K562 (cell line): ENCODE results near the gene GNG14. TPM values are rescaled to one million over a fixed set of nuclear protein-coding genes. Genes with fewer than 3 reads are reported as not detected.

Source experiments
- CREB1 ChIP-seq, 2 experiments: sonication (generic) in 1 of 2; formaldehyde crosslinking in 1 of 2; IDR thresholded peaks; 2 replicates each; pipeline versions ENCODE4 v1.6.1 to v1.8.0; 2012 to 2022; ENCODE audit warnings: inconsistent platforms in 1 of 2, mild to moderate bottlenecking in 1 of 2, missing genetic modification reagents in 1 of 2, moderate library complexity in 1 of 2
- ETV6 ChIP-seq, 3 experiments: fragments of 150-350 bp in 1 of 3; sonication (generic) in 1 of 3; formaldehyde crosslinking in 1 of 3; IDR thresholded peaks; 2 replicates each; pipeline versions ENCODE4 v1.6.1 to v1.8.0; 2014 to 2022; ENCODE audit warnings: borderline replicate concordance in 2 of 3, low read depth in 2 of 3, antibody characterized with exemption in 1 of 3, low read length in 1 of 3, mild to moderate bottlenecking in 1 of 3, missing genetic modification reagents in 1 of 3
- HOXB6 ChIP-seq: fragments of 250-450 bp; sonication (Bioruptor Pico); IDR thresholded peaks from 2 replicates; pipeline ENCODE4 v1.5.1; 2022; ENCODE audit warnings: mild to moderate bottlenecking, borderline replicate concordance
- ILK ChIP-seq: fragments of 450-650 bp; IDR thresholded peaks from 2 replicates; pipeline ENCODE4 v1.6.1; 2016; ENCODE audit warnings: missing genetic modification characterization, low read depth, mild to moderate bottlenecking, missing compliant biosample characterization, moderate library complexity, borderline replicate concordance
- KDM1A ChIP-seq, 2 experiments: fragments of 450-650 bp; IDR thresholded peaks; 2 replicates each; pipeline ENCODE4 v1.6.1; 2016; ENCODE audit warnings: mild to moderate bottlenecking in 2 of 2
- LCOR ChIP-seq: sonication (generic); formaldehyde crosslinking; IDR thresholded peaks from 2 replicates; pipeline ENCODE4 v1.8.0; 2022; ENCODE audit warnings: mild to moderate bottlenecking, missing genetic modification reagents
- MEIS2 ChIP-seq: fragments of 450-650 bp; IDR thresholded peaks from 2 replicates; pipeline ENCODE4 v1.6.1; 2014; ENCODE audit warnings: mild to moderate bottlenecking; ENCODE audit not compliant: partially characterized antibody
- MTF1 ChIP-seq: fragments of 250-450 bp; sonication (Bioruptor Pico); IDR thresholded peaks from 2 replicates; pipeline ENCODE4 v1.9.0; 2021; ENCODE audit warnings: moderate library complexity, mild to moderate bottlenecking, inconsistent platforms, borderline replicate concordance
- NCOA4 ChIP-seq: fragments of 450-650 bp; IDR thresholded peaks from 2 replicates; pipeline ENCODE4 v1.6.1; 2018; ENCODE audit warnings: mild to moderate bottlenecking; ENCODE audit not compliant: partially characterized antibody
- NCOA6 ChIP-seq: fragments of 450-650 bp; IDR thresholded peaks from 2 replicates; pipeline ENCODE4 v1.6.1; 2017; ENCODE audit warnings: mild to moderate bottlenecking
- NCOR1 ChIP-seq: fragments of 450-650 bp; IDR thresholded peaks from 2 replicates; pipeline ENCODE4 v1.6.1; 2016; ENCODE audit warnings: mild to moderate bottlenecking, moderate library complexity
- PCBP2 ChIP-seq: fragments of 200-400 bp; formaldehyde crosslinking; IDR thresholded peaks from 2 replicates; pipeline ENCODE4 v1.6.1; 2018; ENCODE audit warnings: low read length, low read depth, mild to moderate bottlenecking, moderate library complexity; ENCODE audit not compliant: poor library complexity, severe bottlenecking
- RBM39 ChIP-seq: fragments of 200-400 bp; formaldehyde crosslinking; optimal IDR thresholded peaks from 2 replicates; pipeline ENCODE3; 2018; ENCODE audit warnings: low read depth, low read length
- SAP30 ChIP-seq: fragments of 200-600 bp; sonication (generic); IDR thresholded peaks from 2 replicates; pipeline ENCODE4 v1.6.1; 2012; ENCODE audit warnings: borderline replicate concordance, low read depth, mild to moderate bottlenecking, moderate library complexity, low read length, control low read depth, inconsistent platforms; ENCODE audit not compliant: insufficient read depth, poor library complexity, severe bottlenecking
- SMC3 ChIP-seq: conservative IDR thresholded peaks from 2 replicates; pipeline ENCODE4 v1.6.1; 2011; ENCODE audit warnings: low read depth, low read length, improper control_type of control experiment; ENCODE audit not compliant: insufficient read depth
- SOX6 ChIP-seq: fragments of 450-650 bp; IDR thresholded peaks from 2 replicates; pipeline ENCODE4 v1.6.1; 2014; ENCODE audit warnings: mild to moderate bottlenecking
- STAT5A ChIP-seq: IDR thresholded peaks from 2 replicates; pipeline ENCODE4 v1.6.1; 2012; ENCODE audit warnings: low read length, inconsistent platforms, borderline replicate concordance
- YY1 ChIP-seq, 3 experiments: IDR thresholded peaks; 2 replicates each; pipeline ENCODE4 v1.6.1; 2011; ENCODE audit warnings: low read length in 2 of 3, mild to moderate bottlenecking in 2 of 3, moderate library complexity in 2 of 3, borderline replicate concordance in 1 of 3, control low read depth in 1 of 3, low read depth in 1 of 3; ENCODE audit not compliant: insufficient read depth in 3 of 3, insufficient replicate concordance in 2 of 3, control insufficient read depth in 1 of 3, insufficient read length in 1 of 3; ENCODE audit errors: extremely low read depth in 1 of 3
- ZNF239 ChIP-seq: fragments of 250-450 bp; sonication (Bioruptor Pico); IDR thresholded peaks from 2 replicates; pipeline ENCODE4 v1.4.0; 2020; ENCODE audit warnings: mild to moderate bottlenecking
- ZNF717 ChIP-seq: fragments of 250-450 bp; sonication (Bioruptor Pico); IDR thresholded peaks from 2 replicates; pipeline ENCODE4 v1.5.0; 2021
- ZSCAN32 ChIP-seq: fragments of 450-650 bp; formaldehyde crosslinking; IDR thresholded peaks from 2 replicates; pipeline ENCODE4 v1.4.0; 2020; ENCODE audit warnings: mild to moderate bottlenecking, moderate library complexity
- ZZZ3 ChIP-seq: fragments of 450-650 bp; IDR thresholded peaks from 2 replicates; pipeline ENCODE4 v1.6.1; 2016; ENCODE audit warnings: antibody characterized with exemption, mild to moderate bottlenecking, moderate library complexity
- polyA plus RNA-seq, 8 experiments: library from polyadenylated mRNA; depleted of rRNA in 4 of 8; stranded (reverse) in 5 of 8; unstranded in 3 of 8; fragments of >200 nt; fragmentation: Nextera tagmentation in 2 of 8; fragmentation: Illumina TruSeq in 1 of 8; extraction: Ambion mirVana in 2 of 8; extraction: Trizol in 1 of 8; gene quantifications; 2 replicates each; pipeline versions ENCODE4 v1.2.1 to v1.2.3, GENCODE V29; 2011 to 2014; ENCODE audit warnings: inconsistent platforms in 1 of 8, missing spikeins in 1 of 8
- total RNA-seq, 7 experiments: library from RNA; depleted of rRNA in 6 of 7; stranded (reverse); fragments of >200 nt in 6 of 7; fragmentation: Illumina TruSeq in 2 of 7; extraction: Trizol in 2 of 7; gene quantifications; 2 replicates each; pipeline versions ENCODE4 v1.2.1 to v1.2.3, GENCODE V29; 2011 to 2021; ENCODE audit warnings: low replicate concordance in 1 of 7
- TF ChIP-seq, protein P1 (sequence below), 2 experiments: fragments of 450-650 bp; IDR thresholded peaks; 2 replicates each; pipeline ENCODE4 v1.6.1; 2016

Gene GNG14
- total and polyA plus RNA-seq, 9 of the 15 experiments (the other 6 are each of a cell fraction or from before 2014, with no cell fraction given) = not detected

DNA sequence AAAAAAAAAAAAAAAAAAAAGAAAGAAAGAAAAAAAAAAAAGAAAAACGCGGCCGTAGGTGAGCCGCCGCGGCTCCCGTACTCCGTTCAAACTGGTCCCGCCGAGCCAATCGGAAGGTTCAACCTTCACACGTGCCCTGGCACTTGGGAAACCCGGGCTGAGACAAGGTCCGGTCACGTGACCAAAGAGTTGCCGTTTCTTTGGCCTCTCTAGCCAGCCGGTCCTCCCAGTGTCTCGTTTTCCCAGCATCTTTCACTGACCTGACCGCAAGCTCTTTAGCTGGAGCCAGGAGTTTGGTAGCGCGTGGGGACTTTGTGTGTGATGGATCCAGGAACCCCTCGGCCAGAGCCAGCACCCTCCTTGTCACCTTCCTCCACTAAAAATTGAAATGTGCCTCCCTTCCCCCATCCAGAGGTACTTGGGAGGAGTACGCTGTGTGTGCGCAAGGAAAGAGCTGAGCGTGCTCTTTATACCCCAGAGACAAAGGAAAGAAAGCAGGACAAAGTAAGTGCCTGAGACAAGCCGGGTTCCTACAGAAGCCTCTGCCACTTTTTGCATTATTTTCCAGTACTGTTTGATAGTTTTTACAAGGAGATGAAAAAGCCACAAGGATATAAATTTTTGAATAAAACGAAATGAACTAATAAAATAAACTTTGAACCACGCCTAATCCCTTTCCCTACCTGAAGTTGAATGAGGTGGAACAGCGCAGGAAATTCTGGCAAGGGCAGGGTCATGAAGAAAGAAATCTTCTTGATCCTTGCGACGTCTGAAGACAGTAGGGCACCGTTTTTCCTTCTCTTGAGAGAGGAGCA, 35.0 kb downstream of the GNG14 start (continued):
- TF ChIP-seq YY1 (IDR thresholded peaks at IDR 0.05; ENCODE audit: borderline replicate concordance in 1 of 3, control insufficient read depth in 1 of 3, extremely low read depth in 1 of 3, insufficient read depth in 3 of 3, insufficient read length in 1 of 3, insufficient replicate concordance in 2 of 3, low read depth in 1 of 3, low read length in 2 of 3) = peak in 1 of 3 experiments; percentile 48
- no peak for TF ChIP-seq PCBP2
- TF ChIP-seq, protein P1, sequence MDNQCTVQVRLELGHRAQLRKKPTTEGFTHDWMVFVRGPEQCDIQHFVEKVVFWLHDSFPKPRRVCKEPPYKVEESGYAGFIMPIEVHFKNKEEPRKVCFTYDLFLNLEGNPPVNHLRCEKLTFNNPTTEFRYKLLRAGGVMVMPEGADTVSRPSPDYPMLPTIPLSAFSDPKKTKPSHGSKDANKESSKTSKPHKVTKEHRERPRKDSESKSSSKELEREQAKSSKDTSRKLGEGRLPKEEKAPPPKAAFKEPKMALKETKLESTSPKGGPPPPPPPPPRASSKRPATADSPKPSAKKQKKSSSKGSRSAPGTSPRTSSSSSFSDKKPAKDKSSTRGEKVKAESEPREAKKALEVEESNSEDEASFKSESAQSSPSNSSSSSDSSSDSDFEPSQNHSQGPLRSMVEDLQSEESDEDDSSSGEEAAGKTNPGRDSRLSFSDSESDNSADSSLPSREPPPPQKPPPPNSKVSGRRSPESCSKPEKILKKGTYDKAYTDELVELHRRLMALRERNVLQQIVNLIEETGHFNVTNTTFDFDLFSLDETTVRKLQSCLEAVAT (IDR thresholded peaks at IDR 0.05) = peak in 1 of 2 experiments; percentile 83; a peak in 2 of 4 replicates
- no peak for TF ChIP-seq ZNF717
- no peak for TF ChIP-seq SAP30
- TF ChIP-seq RBM39 = no peak
- 0 out of 2 replicates have a peak, but pooled peaks have one; percentile 3 for TF ChIP-seq NCOR1
- peak in 1 of 2 experiments; percentile 37; a peak in 1 of 4 replicates for TF ChIP-seq KDM1A (IDR thresholded peaks at IDR 0.05)
- TF ChIP-seq NCOA4 = no peak
- TF ChIP-seq ETV6 (IDR thresholded peaks at IDR 0.05; ENCODE audit: borderline replicate concordance in 1 of 2, low read depth in 2 of 2, low read length in 1 of 2) = no peak
- TF ChIP-seq ETV6 (CRISPR knock-in tag; IDR thresholded peaks at IDR 0.05; ENCODE audit: borderline replicate concordance) = no peak
- TF ChIP-seq SOX6 = peak; percentile 42; the same call in 1 of the 2 replicates
- no peak for TF ChIP-seq ZNF239 (CRISPR knock-in tag)
- TF ChIP-seq ZSCAN32 = no peak
- no peak for TF ChIP-seq STAT5A
- 0 out of 2 replicates have a peak, but pooled peaks have one; percentile 34 for TF ChIP-seq CREB1 (IDR thresholded peaks at IDR 0.05)
- no peak for TF ChIP-seq CREB1 (CRISPR knock-in tag; IDR thresholded peaks at IDR 0.05)
- no peak for TF ChIP-seq HOXB6
- 0 out of 2 replicates have a peak, but pooled peaks have one; percentile 46 for TF ChIP-seq LCOR
- 0 out of 2 replicates have a peak, but pooled peaks have one; percentile 15 for TF ChIP-seq ZZZ3
- TF ChIP-seq ILK (tag) = no peak
- TF ChIP-seq MTF1 (CRISPR knock-in tag) = peak; percentile 16; the same call in 1 of the 2 replicates
- peak; percentile 7 for TF ChIP-seq MEIS2
- no peak for TF ChIP-seq NCOA6
- no peak for TF ChIP-seq SMC3
